ENCODE data around the gene MAN1A1. TPM values are rescaled to one million over a fixed set of nuclear protein-coding genes. Genes with fewer than 3 reads are reported as not detected.

The MAN1A1 gene
- polyA plus RNA-seq, 2 of the 4 experiments (the other 2 are of a cell fraction): 0.05 TPM; not detected in 1

GRCh38 chr6:119201480-119201879 is 148.1 kb downstream of the MAN1A1 start:
- no peak overlapping the region for H3K27ac ChIP-seq
- no peak for FAIRE-seq
- no peak for DNase-seq (ENCODE audit: low read depth in 1 of 2, low spot score in 1 of 2)
- no peak for ATAC-seq
- H3K4me1 ChIP-seq: no peaks in the 10 kb centered on the region
- no peak overlapping the region for H3K4me3 ChIP-seq
- no peak for TF ChIP-seq EHF (CRISPR knock-in tag; IDR thresholded peaks at IDR 0.05)
- TF ChIP-seq EHMT2 (IDR thresholded peaks at IDR 0.05; ENCODE audit: low read depth): no peak
- TF ChIP-seq KDM1A (IDR thresholded peaks at IDR 0.05; ENCODE audit: low read depth): no peak
- TF ChIP-seq FOSL2 (IDR thresholded peaks at IDR 0.05): no peak
- no peak for TF ChIP-seq FOSL2 (CRISPR knock-in tag; IDR thresholded peaks at IDR 0.05)
- TF ChIP-seq RNF2 (IDR thresholded peaks at IDR 0.05; ENCODE audit: borderline replicate concordance, low read depth): no peak
- no peak for TF ChIP-seq HOXA7 (CRISPR knock-in tag; IDR thresholded peaks at IDR 0.05)
- TF ChIP-seq, protein P1, sequence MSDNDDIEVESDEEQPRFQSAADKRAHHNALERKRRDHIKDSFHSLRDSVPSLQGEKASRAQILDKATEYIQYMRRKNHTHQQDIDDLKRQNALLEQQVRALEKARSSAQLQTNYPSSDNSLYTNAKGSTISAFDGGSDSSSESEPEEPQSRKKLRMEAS (IDR thresholded peaks at IDR 0.05): no peak
- no peak for TF ChIP-seq BHLHE40 (IDR thresholded peaks at IDR 0.05; ENCODE audit: low read depth, low read length)
- no peak for TF ChIP-seq TP53 (CRISPR knock-in tag; IDR thresholded peaks at IDR 0.05)
- TF ChIP-seq ESRRA (IDR thresholded peaks at IDR 0.05; ENCODE audit: borderline replicate concordance, low read length): no peak
- TF ChIP-seq, protein P2, sequence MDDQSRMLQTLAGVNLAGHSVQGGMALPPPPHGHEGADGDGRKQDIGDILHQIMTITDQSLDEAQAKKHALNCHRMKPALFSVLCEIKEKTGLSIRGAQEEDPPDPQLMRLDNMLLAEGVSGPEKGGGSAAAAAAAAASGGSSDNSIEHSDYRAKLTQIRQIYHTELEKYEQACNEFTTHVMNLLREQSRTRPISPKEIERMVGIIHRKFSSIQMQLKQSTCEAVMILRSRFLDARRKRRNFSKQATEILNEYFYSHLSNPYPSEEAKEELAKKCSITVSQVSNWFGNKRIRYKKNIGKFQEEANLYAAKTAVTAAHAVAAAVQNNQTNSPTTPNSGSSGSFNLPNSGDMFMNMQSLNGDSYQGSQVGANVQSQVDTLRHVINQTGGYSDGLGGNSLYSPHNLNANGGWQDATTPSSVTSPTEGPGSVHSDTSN (IDR thresholded peaks at IDR 0.05): no peak
- TF ChIP-seq HOXB5 (CRISPR knock-in tag; IDR thresholded peaks at IDR 0.05): no peak
- TF ChIP-seq ZFP36 (IDR thresholded peaks at IDR 0.05; ENCODE audit: borderline replicate concordance, partially characterized antibody): no peak
- no peak for TF ChIP-seq EP300 (IDR thresholded peaks at IDR 0.05)
- no peak for TF ChIP-seq JUN (IDR thresholded peaks at IDR 0.05)
- no peak for TF ChIP-seq ZC3H11A (IDR thresholded peaks at IDR 0.05)
- H3K4me2 ChIP-seq: no peak overlapping the region
- H3K9me3 ChIP-seq: no peaks in the 10 kb centered on the region
- ChIA-PET POLR2A (no interaction called here), CTCF (interaction anchor here (0.8 kb wide), 1 partner anchor 72 kb away, joined by 3 read pairs; no protein-coding TSS in a partner anchor)
- 53% methylated on average over 1 of the region's 1 CpG for WGBS (ENCODE audit: missing lambda C conversion rate)

DNA sequence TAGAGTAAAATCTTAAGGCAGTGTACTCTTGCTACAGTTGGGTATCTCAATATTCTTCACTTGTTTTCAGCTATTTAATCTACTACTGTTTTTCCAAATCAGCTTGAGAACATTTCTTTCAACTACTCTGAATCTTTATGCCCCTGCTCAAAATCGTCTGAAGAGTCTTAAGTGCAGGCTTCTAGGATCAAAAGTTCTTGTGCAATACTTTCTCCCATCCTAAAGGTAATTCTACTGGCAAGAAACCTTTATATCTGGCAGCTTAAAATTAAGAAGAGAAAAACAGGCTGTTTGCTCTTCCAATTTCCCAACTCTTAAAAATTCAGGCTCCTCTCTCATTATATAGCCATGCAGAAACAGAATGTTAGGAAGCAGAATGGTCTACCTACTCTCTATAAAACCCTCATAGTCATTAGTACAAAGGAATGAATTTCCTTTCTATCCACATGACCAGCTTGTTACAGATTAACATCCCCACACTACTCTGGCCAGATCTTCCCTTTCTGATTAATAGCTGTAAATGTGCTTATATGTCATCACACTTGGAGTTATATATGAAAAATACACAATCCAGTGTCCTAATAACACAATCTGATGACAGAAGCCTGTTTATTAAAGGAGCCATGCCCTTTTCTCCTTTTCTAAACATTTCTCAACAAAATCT is 148.9 kb downstream of the MAN1A1 start:
- no peak overlapping the region for H3K4me2 ChIP-seq
- ATAC-seq (no peak), FAIRE-seq (no peak), DNase-seq (ENCODE audit: low read depth in 1 of 2, low spot score in 1 of 2) (no peak)
- H3K27ac ChIP-seq: no peak overlapping the region
- H3K4me3 ChIP-seq: no peak overlapping the region
- 4% methylated on average over 1 of the region's 1 CpG for WGBS (ENCODE audit: missing lambda C conversion rate)
- CTCF ChIA-PET: interaction anchor here (0.8 kb wide), 1 partner anchor 71 kb away, joined by 3 read pairs; no protein-coding TSS in a partner anchor
- H3K4me1 ChIP-seq: no peaks in the 10 kb centered on the region
- POLR2A ChIA-PET: no interaction called here
- H3K9me3 ChIP-seq: no peaks in the 10 kb centered on the region
- no peak for TF ChIP-seq FOXS1 (CRISPR knock-in tag; IDR thresholded peaks at IDR 0.05)
- no peak for TF ChIP-seq HOXA7 (CRISPR knock-in tag; IDR thresholded peaks at IDR 0.05)
- no peak for TF ChIP-seq POLR2AphosphoS2 (conservative IDR thresholded peaks at IDR 0.05; ENCODE audit: low read length)
- no peak for TF ChIP-seq ZSCAN20 (CRISPR knock-in tag; IDR thresholded peaks at IDR 0.05)
- TF ChIP-seq, protein P3, sequence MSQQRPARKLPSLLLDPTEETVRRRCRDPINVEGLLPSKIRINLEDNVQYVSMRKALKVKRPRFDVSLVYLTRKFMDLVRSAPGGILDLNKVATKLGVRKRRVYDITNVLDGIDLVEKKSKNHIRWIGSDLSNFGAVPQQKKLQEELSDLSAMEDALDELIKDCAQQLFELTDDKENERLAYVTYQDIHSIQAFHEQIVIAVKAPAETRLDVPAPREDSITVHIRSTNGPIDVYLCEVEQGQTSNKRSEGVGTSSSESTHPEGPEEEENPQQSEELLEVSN (IDR thresholded peaks at IDR 0.05; ENCODE audit: borderline replicate concordance, low read depth): no peak
- TF ChIP-seq ZFP36 (IDR thresholded peaks at IDR 0.05; ENCODE audit: borderline replicate concordance, partially characterized antibody): no peak
- no peak for TF ChIP-seq HEYL (CRISPR knock-in tag; IDR thresholded peaks at IDR 0.05)
- TF ChIP-seq RAD21 (conservative IDR thresholded peaks at IDR 0.05 in 1 of 2, IDR thresholded peaks at IDR 0.05 in 1 of 2): no peak
- TF ChIP-seq TFCP2L1 (CRISPR knock-in tag; IDR thresholded peaks at IDR 0.05): no peak
- TF ChIP-seq ZC3H11A (IDR thresholded peaks at IDR 0.05): no peak
- TF ChIP-seq HDAC2 (IDR thresholded peaks at IDR 0.05): no peak
